Loucy (cell line): ENCODE results near the gene MSMO1.

ENCODE experiments used
- H2AFZ ChIP-seq: fragments of 200-600 bp; sonication (generic); 2 replicates; pipeline ENCODE4 v1.6.0; 2016; ENCODE audit warnings: antibody characterized with exemption, mild to moderate bottlenecking, low read length, moderate library complexity
- H3F3A ChIP-seq: fragments of 200-600 bp; 2 replicates; pipeline ENCODE4 v1.6.0; 2016; ENCODE audit warnings: antibody characterized with exemption, low read depth, mild to moderate bottlenecking
- H3K27me3 ChIP-seq: fragments of 200-600 bp; sonication (generic); 2 replicates; pipeline ENCODE4 v1.6.1; 2014; ENCODE audit warnings: low read length, mild to moderate bottlenecking; ENCODE audit not compliant: insufficient read depth, poor library complexity, severe bottlenecking
- H3K36me3 ChIP-seq: fragments of 200-600 bp; sonication (generic); 2 replicates; pipeline ENCODE4 v1.6.1; 2016; ENCODE audit warnings: low read length; ENCODE audit not compliant: insufficient read depth
- H3K4me1 ChIP-seq: fragments of 200-600 bp; sonication (generic); 2 replicates; pipeline ENCODE4 v1.5.1; 2014; ENCODE audit warnings: low read length, mild to moderate bottlenecking; ENCODE audit not compliant: insufficient read depth, poor library complexity, severe bottlenecking
- H3K4me2 ChIP-seq: fragments of 200-600 bp; sonication (generic); 2 replicates; pipeline ENCODE4 v1.6.0; 2014; ENCODE audit warnings: antibody characterized with exemption, low read length, low read depth, mild to moderate bottlenecking; ENCODE audit not compliant: poor library complexity, severe bottlenecking
- H3K4me3 ChIP-seq: fragments of 200-600 bp; sonication (generic); 2 replicates; pipeline ENCODE4 v1.5.1; 2014; ENCODE audit warnings: low read length, mild to moderate bottlenecking, mixed read lengths; ENCODE audit not compliant: poor library complexity, severe bottlenecking
- H3K79me2 ChIP-seq: fragments of 200-600 bp; sonication (generic); 2 replicates; pipeline ENCODE4 v1.6.1; 2014; ENCODE audit warnings: low read length; ENCODE audit not compliant: insufficient read depth
- H3K9ac ChIP-seq: fragments of 200-600 bp; sonication (generic); 2 replicates; pipeline ENCODE4 v1.6.0; 2014; ENCODE audit warnings: mild to moderate bottlenecking, low read depth, low read length, moderate library complexity; ENCODE audit not compliant: poor library complexity, severe bottlenecking
- H3K9me2 ChIP-seq: fragments of 200-600 bp; sonication (generic); replicated peaks from 2 replicates; pipeline ENCODE4 v1.6.1; 2016; ENCODE audit warnings: low read depth, low read length, mixed read lengths
- H3K9me3 ChIP-seq: fragments of 200-600 bp; sonication (generic); 2 replicates; pipeline ENCODE4 v1.6.1; 2014; ENCODE audit warnings: mild to moderate bottlenecking, antibody characterized with exemption, low read length, low read depth; ENCODE audit not compliant: insufficient read depth
- H4K20me1 ChIP-seq: fragments of 200-600 bp; sonication (generic); 2 replicates; pipeline ENCODE4 v1.6.0; 2014; ENCODE audit warnings: antibody characterized with exemption, low read length, mild to moderate bottlenecking; ENCODE audit not compliant: insufficient read depth, poor library complexity, severe bottlenecking
- EZH2phosphoT487 ChIP-seq: fragments of 200-600 bp; IDR thresholded peaks from 2 replicates; pipeline ENCODE4 v1.6.1; 2018; ENCODE audit warnings: antibody characterized with exemption, mild to moderate bottlenecking, moderate library complexity, borderline replicate concordance
- TF ChIP-seq, protein P1 (sequence below): fragments of 200-600 bp; sonication (generic); conservative IDR thresholded peaks from 2 replicates; pipeline ENCODE4 v1.5.1; 2014; ENCODE audit warnings: mild to moderate bottlenecking, antibody characterized with exemption, low read length

MSMO1 gene

DNA sequence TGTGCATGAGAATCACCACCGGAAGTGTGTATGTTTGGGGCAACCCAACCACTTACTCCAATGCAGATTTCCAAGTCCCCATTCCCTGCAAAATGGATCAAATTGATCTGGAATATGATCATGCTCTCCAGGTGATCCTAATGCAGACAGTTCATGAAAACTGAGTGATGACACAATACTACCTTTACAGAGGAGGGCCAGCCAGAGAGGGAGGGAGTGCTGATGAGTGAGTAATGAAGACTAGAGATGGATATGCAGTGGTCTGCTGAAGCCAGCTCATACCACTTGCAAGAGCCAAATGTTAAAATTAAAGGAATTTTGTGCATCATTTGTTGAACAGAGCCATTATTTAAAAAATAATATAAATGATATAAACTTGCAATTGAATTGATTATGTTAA lies 41.1 kb downstream of the MSMO1 start:
- Histone ChIP-seq H3K9me2 (no peaks in the 10 kb centered on the region), H3K27me3 (peaks cover 20% of the 10 kb centered on the region), H3K9ac (no peak overlapping the region), H4K20me1 (no peaks in the 10 kb centered on the region), H3K9me3 (no peaks in the 10 kb centered on the region), H3F3A (no peaks in the 10 kb centered on the region), H3K4me2 (no peak overlapping the region), H3K36me3 (no peaks in the 10 kb centered on the region), H3K4me1 (no peaks in the 10 kb centered on the region), H3K4me3 (no peak overlapping the region), H3K79me2 (no peaks in the 10 kb centered on the region), H2AFZ (no peak overlapping the region)
- no peak for TF ChIP-seq EZH2phosphoT487
- TF ChIP-seq, protein P1, sequence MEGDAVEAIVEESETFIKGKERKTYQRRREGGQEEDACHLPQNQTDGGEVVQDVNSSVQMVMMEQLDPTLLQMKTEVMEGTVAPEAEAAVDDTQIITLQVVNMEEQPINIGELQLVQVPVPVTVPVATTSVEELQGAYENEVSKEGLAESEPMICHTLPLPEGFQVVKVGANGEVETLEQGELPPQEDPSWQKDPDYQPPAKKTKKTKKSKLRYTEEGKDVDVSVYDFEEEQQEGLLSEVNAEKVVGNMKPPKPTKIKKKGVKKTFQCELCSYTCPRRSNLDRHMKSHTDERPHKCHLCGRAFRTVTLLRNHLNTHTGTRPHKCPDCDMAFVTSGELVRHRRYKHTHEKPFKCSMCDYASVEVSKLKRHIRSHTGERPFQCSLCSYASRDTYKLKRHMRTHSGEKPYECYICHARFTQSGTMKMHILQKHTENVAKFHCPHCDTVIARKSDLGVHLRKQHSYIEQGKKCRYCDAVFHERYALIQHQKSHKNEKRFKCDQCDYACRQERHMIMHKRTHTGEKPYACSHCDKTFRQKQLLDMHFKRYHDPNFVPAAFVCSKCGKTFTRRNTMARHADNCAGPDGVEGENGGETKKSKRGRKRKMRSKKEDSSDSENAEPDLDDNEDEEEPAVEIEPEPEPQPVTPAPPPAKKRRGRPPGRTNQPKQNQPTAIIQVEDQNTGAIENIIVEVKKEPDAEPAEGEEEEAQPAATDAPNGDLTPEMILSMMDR = no peak

DNA sequence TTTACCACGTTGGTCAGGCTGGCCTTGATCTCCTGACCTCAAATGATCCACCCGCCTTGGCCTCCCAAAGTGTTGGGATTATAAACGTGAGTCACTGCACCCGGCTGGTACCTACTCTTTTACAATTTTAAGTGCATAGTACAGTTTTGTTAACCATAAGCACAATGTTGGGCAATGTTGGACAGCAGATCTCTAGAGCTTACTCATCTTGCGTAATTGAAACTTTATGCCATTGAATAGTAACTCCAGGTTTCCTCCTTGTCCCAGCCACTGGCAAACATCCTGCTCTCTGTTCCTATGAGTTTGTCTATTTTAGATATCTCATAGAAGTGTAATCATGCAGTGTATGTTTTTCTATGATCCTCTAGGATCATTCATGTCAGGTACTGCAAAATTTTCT lies 42.1 kb downstream of the MSMO1 start:
- H3F3A ChIP-seq = no peaks in the 10 kb centered on the region
- TF ChIP-seq, protein P1 = no peak
- no peak for TF ChIP-seq EZH2phosphoT487
- H3K4me3 ChIP-seq = no peak overlapping the region
- no peak overlapping the region for H2AFZ ChIP-seq
- no peaks in the 10 kb centered on the region for H3K9me2 ChIP-seq
- no peak overlapping the region for H3K9ac ChIP-seq
- H4K20me1 ChIP-seq = no peaks in the 10 kb centered on the region
- H3K4me1 ChIP-seq = no peaks in the 10 kb centered on the region
- H3K9me3 ChIP-seq = no peaks in the 10 kb centered on the region
- H3K4me2 ChIP-seq = no peak overlapping the region
- peaks cover 25% of the 10 kb centered on the region for H3K27me3 ChIP-seq
- no peaks in the 10 kb centered on the region for H3K79me2 ChIP-seq
- no peaks in the 10 kb centered on the region for H3K36me3 ChIP-seq

DNA sequence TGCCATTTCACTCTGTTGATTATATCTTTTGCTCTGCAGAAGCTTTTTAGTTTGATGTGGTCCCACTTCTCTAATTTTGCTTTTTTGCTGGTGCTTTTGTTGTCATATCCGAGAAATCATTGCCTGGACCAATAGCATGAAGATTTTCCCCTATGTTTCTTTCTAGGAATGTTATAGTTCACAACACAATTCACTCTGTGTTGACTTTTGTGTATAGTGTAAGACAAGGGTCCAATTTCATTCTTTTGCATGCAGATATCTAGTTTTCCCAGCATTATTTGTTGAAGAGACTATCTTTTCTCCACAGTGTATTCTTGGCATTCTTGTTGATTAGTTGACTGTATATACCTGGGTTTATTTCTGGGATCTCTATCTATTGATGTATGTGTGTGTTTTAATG lies 43.1 kb downstream of the MSMO1 start:
- Histone ChIP-seq H3K9me3 (no peaks in the 10 kb centered on the region), H3K36me3 (no peaks in the 10 kb centered on the region), H3K4me1 (no peaks in the 10 kb centered on the region), H3K9me2 (no peaks in the 10 kb centered on the region), H3K4me2 (no peak overlapping the region), H3K4me3 (no peak overlapping the region), H3K27me3 (peaks cover 25% of the 10 kb centered on the region), H3K79me2 (no peaks in the 10 kb centered on the region), H2AFZ (no peak overlapping the region), H4K20me1 (no peaks in the 10 kb centered on the region), H3F3A (no peaks in the 10 kb centered on the region), H3K9ac (no peak overlapping the region)
- TF ChIP-seq EZH2phosphoT487 = no peak
- TF ChIP-seq, protein P1 = no peak
